NT2/D1 (cell line): ENCODE measurements around the gene SAMSN1.

ENCODE experiments used
- SUZ12 ChIP-seq: IDR thresholded peaks from 2 replicates; pipeline ENCODE4 v1.6.1; 2011; ENCODE audit not compliant: insufficient read length, insufficient read depth; ENCODE audit errors: extremely low read depth
- YY1 ChIP-seq: IDR thresholded peaks from 2 replicates; pipeline ENCODE4 v1.6.1; 2011; ENCODE audit not compliant: insufficient read length, insufficient read depth
- ZNF274 ChIP-seq: IDR thresholded peaks from 2 replicates; pipeline ENCODE4 v1.6.1; 2011; ENCODE audit warnings: mild to moderate bottlenecking, low read depth, low read length

DNA sequence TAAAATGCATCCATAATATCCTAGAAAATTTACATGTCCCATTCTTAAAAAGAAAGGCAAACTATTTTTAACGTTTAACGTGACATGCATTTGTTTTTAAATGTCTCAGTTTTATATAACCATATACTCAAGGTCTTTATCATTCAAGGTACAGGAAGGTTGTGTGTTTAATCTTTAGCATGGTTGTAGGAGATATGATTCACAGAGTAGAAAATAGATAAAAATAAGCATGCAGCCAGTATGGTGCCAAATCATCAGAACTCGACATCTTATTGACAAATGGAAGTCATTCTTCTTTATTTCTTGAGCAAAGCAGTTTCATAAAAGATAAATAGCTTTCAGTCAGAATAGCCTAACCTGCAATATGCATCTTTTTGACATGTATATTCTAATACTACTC, 51.0 kb downstream of the SAMSN1 start:
- TF ChIP-seq ZNF274 (no peak), SUZ12 (no peak), YY1 (no peak)
